Transverse colon (tissue), 4 donors: ENCODE results near the gene STAC.

Source experiments
- EP300 ChIP-seq: sonication (generic); formaldehyde crosslinking; IDR thresholded peaks from one replicate; pipeline ENCODE4 v1.6.1; 2017; ENCODE audit warnings: antibody characterized with exemption, low read depth
- POLR2A ChIP-seq: fragments of 450-650 bp; IDR thresholded peaks from one replicate; pipeline ENCODE4 v1.6.1; 2016; ENCODE audit warnings: antibody characterized with exemption, mild to moderate bottlenecking, moderate library complexity
- POLR2AphosphoS5 ChIP-seq, 3 donors: sonication (generic); formaldehyde crosslinking; IDR thresholded peaks; one replicate each; pipeline ENCODE4 v1.6.1; 2016; ENCODE audit warnings: antibody characterized with exemption in 3 of 3
- TF ChIP-seq, protein P1 (sequence below), 5 experiments: fragments of 200-600 bp in 3 of 5; fragments of 450-650 bp in 2 of 5; sonication (generic) in 3 of 5; IDR thresholded peaks; 1 replicate in 2 of 5; 2 replicates in 3 of 5; pipeline ENCODE4 v1.5.1; 2016 to 2017; ENCODE audit warnings: antibody characterized with exemption in 5 of 5, inconsistent platforms in 3 of 5, mild to moderate bottlenecking in 2 of 5, moderate library complexity in 1 of 5

- TF ChIP-seq, protein P1, sequence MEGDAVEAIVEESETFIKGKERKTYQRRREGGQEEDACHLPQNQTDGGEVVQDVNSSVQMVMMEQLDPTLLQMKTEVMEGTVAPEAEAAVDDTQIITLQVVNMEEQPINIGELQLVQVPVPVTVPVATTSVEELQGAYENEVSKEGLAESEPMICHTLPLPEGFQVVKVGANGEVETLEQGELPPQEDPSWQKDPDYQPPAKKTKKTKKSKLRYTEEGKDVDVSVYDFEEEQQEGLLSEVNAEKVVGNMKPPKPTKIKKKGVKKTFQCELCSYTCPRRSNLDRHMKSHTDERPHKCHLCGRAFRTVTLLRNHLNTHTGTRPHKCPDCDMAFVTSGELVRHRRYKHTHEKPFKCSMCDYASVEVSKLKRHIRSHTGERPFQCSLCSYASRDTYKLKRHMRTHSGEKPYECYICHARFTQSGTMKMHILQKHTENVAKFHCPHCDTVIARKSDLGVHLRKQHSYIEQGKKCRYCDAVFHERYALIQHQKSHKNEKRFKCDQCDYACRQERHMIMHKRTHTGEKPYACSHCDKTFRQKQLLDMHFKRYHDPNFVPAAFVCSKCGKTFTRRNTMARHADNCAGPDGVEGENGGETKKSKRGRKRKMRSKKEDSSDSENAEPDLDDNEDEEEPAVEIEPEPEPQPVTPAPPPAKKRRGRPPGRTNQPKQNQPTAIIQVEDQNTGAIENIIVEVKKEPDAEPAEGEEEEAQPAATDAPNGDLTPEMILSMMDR (IDR thresholded peaks at IDR 0.05): no peak
- TF ChIP-seq POLR2A (no peak), POLR2AphosphoS5 (IDR thresholded peaks at IDR 0.05) (no peak), EP300 (no peak)
Observed at GRCh38 chr3:36562945-36563344, 182.6 kb downstream of the STAC start.
